ENCODE measurements around the gene LGALS3BP.
"Not testable (repeated sequence)": the region's sequence is repeated elsewhere in the genome, so short reads cannot be mapped to it uniquely, and the experiment has no call there.

The LGALS3BP gene

DNA sequence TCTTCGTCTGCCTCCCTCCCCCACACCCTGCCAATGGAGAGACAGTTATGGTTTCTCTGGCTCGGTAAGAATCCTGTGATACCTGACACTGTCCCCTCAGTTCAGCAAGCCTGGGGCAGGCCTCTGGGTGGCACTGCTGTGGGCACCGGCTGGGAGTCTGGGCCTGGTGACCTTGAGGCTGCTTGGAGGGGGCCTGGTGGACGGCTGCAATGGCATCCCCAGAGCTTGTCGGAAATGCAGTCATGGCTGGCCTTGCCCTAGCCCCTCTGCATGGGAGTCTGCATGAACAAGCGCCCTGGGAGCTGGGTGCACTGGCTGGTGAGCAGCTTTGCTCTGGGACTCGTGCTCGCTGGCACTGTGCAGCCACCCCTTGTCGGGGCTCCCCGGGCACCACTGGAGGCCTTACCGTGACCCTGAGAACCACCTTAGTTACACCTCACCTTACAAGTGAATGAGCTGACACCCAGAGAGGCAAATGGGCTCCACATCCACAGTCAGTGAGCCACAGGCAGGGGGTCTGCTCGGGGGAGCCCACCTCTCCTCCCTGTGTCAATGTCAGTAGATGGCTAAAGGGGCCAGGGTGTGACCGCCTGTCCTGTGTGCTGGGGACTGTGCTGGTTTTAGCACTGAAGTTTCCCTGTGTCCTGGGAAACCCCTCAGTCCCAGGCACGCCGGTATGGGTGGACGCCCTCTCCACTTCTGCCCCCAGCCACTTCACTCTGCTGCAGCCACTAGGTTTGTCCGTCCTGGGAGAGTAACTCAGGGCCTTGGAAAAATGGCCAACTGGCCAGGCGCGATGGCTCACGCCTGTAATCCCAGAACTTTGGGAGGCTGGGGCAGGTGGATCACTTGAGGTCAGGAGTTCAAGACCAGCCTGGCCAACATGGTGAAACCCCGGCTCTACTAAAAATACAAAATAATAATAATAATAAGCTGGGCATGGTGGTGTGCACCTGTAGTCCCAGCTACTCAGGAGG is 1.4 kb downstream of the LGALS3BP start:
- DNase-seq, result peak in 1 of 2 experiments; percentile 37

DNA sequence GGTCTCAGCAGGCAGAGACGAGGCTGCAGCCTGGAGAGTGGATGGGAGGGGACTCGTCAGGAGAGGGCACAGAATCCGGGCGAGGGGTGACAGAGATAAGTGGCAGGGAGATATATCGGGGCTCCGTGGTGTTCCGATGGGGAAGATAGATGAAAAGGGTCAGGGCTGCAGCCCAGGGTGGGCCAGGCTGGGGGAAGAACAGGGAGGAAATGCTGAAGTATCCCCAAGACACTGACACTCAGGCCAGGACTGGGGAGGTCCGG is 2.1 kb downstream of the LGALS3BP start:
- no peak for DNase-seq

DNA sequence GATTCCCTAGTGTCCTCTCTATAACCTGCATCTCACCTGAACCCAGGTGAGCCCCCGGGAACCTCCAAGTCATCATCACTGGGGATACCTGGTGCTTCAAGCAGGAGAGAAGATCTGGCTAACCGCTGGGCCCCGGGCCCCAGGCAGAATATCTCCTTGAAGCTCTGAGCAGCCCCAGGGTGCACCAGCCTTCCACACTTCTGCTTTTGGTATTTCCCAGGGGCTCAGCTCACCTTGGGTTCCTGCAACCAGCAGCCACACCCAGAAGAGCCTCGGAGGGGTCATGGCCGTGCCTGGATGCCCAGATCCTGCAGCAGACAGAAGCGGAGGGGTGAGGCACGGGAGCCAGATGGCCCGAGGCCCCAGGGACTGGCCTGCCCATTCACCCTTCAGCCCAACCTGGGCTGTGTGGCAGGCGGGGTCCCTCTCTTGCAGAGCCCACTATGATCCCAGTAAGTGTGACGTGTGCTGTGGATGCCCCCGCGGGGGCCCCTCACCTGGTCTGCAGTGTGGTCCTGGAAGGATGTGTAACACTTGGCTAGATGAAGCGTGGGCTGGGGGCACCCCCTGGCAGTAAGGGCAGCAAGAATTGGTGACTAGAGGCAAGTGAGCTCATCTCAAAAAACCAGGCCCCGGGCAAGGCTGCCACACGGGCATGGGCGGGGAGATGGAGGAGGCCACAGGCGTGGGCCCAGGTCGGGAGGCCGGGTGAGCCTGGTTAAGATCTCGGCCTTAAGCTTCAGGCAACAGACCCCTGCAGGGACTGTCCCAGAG is 2.6 kb downstream of the LGALS3BP start:
- no peak for DNase-seq

DNA sequence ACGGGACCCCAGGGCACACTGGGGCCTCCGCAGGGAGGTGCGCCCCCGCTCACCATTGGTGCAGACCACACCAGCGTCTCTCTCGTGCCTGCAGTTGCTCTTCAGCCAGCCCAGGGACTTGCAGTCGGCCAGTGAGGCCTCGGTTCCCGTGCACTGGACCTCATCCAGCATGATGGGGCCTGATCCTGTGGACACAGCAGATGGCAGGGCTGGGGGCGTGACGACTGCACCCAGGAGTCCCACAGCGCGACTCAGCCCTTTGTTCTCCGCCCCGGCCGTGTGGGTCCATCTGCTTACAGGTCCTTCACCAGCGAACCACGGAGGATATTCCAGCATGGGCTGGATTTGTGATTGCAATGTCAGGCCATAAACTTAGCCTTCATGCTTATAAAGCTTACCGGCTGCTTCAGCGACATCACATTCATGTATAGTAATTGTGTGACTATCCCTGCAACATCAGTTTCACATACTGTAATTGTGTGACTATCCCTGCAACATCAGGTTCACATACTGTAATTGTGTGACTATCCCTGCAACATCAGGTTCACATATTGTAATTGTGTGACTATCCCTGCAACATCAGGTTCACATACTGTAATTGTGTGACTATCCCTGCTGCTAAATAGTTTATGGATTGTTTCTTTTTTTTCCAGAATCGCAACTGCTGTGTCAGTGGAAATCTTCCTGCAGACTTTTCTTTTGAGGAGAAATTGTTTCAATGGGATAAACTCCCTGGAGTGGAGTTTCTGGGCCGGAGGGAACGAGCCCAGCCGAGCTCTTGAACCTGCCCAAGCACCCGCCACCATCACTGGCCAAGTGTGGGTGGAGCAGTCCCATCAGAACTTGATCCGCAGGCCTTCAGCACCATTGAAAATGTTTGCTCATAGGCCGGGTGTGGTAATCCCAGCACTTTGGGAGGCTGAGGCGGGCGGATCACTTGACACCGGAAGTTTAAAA is 4.8 kb downstream of the LGALS3BP start:
- DNase-seq, result no peak

DNA sequence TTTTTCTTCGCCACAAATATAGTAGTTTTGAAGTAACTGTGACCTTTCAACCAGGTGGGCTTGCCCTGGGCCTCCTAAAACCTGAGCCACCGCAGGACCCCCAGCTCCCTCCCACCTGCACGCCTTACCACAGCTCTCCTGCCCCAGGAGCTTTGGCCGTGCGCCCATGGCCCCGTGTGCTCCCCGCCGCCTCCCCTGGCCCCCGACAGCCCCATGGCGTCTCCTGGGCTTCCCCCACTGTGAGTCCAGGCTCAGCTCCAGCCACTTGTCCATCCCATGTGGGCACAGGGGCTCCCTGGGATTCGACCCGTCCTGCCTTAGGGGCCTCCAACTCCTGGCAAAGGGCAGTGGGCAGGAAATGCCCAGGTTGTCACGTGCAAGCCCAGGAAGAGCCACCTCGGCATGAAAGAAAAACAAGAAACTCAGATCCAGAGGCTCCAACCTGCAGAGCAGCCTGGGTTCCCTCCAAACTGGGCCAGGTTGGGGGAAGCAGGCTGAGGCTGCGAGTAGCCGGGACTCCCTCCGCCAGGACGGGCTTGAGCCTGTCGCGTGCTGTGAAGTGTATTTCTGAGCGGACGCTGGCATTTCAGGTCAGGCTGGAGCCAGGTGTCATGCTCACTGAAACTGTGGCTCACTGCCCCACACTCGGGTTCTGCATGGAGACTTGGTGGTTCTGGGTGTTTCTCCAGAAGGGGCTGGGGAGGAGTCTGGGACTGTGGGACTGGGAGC is 5.8 kb downstream of the LGALS3BP start:
- no peak for DNase-seq

DNA sequence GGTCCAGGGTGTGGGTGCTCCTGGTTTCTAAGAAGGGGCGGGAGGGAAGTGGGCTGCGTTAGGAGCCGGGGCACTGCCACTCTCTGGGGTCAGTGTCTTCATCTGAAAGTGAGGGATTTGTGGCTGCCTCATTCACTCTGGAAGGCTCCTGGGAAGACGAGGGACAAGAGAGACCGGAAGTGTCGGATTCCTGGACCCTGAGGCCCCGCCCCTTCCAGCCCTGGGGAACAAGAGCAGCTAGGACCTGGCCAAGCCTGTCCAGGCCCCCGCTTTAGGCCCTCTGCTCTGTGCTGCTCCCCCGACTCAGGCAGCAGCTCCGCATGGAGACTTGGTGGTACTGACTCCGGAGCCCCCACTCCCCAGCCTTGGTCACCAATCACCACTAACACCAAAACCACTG is 6.5 kb downstream of the LGALS3BP start:
- DNase-seq, result no peak

DNA sequence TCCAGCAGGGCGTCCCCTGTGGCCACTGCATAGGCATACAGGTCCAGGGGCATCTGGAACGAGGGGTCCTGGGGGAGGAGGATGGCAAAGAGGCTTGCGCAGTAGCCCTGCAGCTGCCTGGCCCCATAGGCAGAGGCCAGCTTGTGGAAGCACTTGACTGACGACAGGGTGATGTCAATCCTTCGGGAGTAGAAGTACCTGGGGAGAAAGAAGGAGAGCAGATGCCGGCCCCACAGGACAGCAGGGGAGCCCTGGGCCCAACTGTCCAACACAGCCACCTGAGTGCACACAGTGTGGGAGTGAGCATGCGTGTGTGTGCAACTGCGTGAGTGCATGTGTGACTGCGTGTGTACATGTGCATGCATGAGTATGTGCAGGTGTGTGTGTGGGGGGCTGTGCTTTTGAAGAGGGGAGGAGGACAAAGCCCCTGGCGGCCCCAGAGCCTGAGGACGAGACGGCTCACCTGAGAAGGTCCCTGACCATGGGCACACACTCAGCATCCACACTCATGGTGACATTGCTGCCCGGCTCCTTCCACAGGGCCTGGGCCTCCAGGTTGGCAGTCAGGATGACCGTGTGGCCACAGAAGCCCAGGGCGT is 7.1 kb downstream of the LGALS3BP start:
- DNase-seq, result no peak

DNA sequence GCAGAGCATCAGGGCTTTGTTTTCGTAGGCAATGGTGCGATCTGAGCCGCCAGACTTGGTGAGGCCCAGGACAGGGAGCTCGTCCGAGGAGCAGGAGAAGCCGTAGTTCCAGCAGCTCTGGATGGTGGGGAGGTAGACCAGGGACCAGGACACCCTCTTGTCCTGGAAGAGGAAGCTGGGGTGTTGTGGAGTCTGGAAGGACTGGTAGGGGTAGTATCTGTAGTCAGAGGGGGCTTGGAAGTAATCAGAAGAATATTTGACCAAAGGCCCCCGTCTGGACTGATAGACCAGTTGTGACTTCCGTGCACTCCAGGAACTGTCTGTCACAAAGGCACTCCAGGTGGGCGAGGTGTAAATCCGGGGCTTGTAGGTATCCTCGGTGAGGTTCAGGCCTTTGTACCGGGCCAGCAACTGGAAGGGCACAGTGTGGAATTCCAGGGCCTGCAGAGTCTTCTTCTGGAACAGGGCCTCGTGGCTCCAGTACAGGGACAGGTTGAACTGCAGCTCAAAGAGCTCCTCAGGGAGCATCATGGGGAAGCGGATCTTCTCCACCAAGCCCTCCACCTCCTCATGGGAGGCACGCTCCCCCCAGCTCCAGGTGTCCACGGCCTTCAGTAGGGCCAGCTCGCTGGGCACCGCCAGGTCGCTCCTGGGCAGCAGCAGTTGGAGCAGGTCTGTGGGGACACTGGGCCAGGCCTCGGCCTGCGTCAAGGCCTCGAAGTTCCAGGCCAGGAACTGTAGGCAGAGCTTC is 7.8 kb downstream of the LGALS3BP start:
- DNase-seq, result no peak

DNA sequence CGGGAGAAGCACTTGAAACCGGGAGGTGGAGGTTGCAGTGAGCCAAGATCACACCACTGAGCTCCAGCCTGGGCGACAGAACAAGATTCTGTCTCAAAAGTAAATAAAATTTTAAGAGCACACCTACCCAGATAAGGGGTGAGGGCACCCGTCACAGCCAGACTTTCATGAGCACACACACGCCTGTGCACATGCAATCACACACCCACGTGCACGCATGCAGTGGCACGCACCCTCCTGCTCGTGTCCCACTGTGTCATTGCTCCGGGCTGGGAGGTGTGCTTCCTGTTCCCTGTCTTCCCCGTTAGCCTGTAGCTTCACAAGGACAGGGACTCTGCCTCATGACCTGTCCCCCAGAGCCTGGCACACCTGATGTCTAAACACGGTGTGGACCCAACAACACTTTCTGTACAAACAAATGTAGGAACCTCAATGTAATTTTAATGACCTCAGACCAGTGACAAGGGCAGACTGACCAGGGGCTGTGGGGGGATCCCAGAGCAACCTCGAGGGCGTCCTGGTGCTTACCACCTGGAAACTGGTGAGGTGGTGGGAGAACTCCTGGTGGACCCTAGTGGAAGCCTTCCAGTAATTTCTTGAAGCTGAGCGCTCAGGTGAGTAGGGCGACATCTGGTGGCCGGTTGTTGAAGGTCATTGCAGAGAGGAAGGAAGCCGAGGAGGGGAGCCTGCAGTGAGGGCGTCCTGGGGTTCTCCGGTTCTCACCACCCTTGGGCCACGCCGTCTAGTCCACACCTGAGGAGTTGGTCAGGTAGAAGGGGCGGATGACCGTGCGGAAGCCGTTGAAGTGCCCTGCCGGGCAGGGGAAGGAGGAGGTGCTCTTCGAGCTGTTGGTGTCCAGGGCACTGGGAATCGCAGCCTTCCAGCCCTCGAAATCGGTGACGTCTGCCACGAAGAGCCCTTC is 8.6 kb downstream of the LGALS3BP start:
- DNase-seq, result peak; percentile 75 to 76

DNA sequence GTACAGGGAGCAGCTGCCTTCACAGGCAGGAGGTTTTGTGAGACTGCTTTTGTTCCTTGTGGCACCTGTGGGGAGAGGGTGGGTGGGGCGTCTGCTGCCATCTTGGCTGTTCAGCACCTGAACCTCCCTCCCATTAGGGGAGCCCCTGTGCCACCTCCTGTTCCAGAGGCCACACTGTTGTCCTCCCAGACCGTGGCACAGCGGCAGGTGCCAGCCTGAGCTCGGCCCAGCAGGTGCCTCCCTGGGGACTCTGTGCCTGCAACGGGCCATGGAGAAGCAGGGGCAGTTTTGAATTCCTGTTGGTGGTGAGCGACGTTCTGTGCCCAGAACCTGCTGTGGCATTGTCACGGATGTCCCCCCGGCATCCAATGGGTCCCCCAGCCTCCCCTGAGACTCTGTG is 9.9 kb downstream of the LGALS3BP start:
- DNase-seq, result no peak

DNA sequence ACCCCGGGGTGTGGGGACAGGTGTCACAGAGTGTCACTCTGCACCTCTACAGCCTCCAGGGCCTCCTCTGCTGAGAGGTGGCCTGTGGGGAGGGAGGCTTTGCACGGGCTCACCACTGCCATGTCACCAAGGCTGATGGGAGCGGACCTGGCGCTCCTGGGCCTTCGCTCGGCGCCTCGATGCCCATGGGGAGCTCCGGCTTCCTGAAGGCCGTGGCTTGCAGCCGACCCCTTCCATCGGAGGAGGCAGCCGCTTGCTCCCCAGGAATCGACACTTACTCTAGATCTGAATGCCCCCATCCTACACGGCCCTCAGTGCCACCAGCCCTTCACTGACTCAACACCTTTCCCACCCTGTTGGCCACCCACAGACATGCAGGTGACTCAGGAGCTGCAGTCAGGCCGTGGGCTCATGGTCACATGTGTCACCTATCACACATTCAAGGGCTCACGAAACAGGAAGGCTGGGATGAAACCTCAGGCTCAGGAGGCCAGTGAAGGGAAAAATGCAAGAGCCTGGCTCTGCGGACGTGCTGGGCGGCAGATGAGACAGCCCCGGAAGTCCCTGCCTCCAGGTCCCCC is 11.9 kb downstream of the LGALS3BP start:
- no peak for DNase-seq

DNA sequence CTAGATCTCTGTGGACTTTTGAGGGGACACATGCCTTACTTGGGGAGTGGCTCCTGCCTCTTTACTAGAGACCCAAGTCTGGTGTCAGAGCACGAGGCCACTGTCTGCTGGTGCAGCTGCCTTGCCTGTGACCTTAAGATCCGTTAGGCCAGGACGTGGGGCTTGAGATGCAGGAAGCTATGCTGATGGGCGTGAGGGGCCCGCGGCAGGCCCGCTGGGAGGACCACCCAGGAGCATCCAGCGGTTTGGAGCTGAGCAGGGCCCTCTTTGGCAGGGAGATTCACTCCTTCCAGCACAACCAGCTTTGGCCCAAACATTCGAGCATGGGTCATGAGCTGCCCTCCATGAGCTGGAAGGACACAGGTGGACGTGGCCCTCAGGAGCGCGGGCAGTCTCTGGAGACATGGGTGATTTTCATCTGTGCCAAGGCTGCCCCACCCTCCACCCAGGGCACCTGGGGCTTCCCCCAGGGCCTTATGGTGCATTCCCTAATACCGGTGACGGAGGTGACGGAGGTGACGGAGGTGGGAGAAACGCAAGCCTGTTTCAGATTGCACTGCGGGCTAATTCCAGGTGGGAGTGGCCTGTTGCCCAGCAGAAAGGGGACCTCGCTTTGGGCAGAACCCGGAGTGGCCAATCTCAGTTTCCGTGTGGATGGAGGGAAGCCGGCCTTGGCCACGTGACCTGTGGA is 12.7 kb downstream of the LGALS3BP start:
- no peak for DNase-seq

DNA sequence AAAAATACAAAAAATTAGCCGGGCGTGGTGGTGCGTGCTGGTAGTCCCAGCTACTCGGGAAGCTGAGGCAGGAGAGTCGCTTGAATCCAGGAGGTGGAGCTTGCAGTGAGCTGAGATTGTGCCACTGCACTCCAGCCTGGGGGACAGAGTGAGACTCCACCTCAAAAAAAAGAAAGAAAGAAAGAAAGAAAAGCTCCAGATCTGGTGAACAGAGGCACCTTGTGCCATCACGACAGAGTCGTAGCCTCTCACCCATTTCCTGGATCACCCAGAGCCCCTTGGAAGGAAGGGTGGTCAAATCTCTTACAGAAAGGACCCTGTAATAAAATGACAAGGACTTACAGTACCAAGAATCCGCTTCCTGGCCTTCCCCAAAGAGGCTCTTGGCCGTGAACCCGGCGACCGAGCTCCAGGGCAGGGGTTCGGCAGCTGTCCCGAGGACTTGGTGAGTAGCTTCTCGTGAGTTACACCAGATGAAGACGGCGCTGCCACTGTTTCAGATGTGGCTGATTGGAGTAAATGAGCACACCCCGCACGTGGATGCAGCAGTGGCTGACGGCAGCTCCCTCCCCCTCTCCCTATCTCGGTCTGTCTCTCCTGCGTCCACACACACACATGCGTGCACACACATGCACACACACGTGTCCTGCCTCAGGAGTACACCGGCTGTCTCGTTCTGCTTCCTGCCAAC is 13.5 kb downstream of the LGALS3BP start:
- no peak for DNase-seq

DNA sequence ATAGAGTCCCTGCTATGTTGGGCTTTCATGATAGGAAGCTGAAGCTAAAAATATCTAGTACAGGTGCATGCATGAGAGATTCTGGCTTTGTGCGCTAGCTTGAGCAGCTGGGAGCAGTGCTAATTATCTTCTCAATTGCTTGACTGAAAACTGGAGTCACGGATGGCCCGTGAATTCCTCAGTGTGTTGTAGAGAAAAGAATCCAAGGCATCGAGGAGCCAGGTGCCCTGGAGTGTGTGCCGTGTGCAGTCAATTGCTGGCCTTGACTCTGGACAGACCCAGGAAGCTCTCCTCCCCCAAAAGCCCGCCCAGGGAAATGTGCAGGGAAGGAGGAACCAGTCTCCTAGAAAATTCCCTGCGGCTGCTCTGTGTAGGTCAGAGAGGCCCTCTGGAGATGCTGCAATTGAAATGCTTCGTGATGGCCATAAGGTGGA is 14.2 kb downstream of the LGALS3BP start:
- peak; percentile 70 to 75 for DNase-seq

DNA sequence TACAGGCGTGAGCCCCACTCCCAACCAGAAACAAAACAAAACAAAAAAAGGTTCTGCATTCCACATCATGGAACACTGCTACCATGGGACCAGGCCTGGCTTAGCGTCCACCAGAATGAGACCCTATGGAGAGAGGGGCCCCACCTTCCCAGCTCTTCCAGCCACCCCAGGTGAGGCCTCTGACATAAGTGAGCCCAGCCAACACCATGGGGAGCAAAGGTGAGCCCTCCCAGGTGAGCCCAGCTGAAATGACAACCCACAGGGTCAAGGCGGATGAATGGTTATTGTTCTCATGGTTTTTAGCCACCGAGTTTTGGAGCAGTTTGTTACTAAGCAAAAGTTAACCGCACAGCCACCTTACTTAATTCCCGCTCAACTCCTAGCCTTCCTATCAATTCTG is 16.3 kb downstream of the LGALS3BP start:
- DNase-seq, result no peak

DNA sequence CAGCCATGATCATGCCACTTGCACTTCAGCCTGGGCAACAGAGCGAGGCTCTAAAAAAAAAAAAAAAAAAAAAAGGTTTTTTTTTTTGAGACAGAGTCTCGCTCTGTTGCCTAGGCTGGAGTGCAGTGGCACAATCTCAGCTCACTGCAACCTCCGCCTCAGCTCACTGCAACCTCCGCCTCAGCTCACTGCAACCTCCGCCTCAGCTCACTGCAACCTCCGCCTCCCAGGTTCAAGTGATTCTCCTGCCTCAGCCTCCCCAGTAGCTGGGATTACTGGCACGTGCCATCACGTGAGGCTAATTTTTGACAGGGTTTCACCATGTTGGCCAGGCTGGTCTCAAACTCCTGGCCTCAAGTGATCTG is 16.8 kb downstream of the LGALS3BP start:
- not testable (repeated sequence) for DNase-seq

DNA sequence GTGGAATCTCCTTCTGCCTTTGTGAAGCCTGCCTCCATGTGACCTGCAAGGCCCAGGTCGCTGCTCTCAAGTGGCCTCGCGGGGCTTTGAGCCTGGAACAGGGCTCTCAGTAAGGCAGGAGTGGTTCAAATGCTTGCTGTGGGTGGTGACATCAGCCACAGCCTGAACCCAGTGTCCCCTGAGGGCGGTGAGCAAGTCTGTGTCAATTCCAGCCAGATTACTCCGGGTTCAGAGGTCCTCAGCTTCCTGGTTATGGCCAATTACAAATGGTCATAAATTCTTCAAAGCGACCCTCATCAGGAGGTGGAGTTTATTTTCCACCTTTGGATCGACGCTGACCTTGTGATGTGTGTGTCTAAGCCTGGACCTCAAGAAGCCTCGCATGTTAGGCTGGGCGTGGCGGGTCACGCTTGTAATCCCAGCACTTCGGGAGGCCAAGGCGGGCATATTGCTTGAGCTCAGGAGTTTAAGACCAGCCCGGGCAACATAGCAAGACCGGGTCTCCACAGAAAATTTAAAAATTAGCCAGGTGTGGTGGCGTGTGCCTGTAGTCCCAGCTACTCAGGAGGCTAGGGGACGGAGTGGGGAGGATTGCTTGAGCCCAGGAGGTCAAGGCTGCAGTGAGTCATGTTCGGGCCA is 17.3 kb downstream of the LGALS3BP start:
- DNase-seq, result no peak

DNA sequence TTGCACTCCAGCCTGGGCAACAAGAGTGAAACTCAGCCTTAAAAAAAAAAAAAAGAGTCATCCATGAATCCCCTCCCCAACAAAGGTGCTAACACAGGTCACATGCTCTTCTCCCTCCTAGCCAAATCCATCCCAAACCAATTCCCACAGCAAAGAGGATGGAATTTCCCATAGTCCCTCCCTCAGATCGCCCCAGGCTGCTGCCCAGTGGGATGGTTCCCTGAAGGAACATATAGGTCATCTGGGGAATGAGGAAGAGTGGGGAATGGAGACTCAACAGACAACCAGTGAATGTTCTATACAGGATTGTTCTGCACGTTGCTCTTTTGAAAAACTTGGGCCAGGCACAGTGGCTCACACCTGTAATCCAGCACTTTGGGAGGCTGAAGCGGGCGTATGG is 18.2 kb downstream of the LGALS3BP start:
- no peak for DNase-seq

Measured in SHP77 (cell line).